ENCODE data around the gene TOR3A.
"Not testable (repeated sequence)": the region's sequence is repeated elsewhere in the genome, so short reads cannot be mapped to it uniquely, and the experiment has no call there.

TOR3A gene

DNA sequence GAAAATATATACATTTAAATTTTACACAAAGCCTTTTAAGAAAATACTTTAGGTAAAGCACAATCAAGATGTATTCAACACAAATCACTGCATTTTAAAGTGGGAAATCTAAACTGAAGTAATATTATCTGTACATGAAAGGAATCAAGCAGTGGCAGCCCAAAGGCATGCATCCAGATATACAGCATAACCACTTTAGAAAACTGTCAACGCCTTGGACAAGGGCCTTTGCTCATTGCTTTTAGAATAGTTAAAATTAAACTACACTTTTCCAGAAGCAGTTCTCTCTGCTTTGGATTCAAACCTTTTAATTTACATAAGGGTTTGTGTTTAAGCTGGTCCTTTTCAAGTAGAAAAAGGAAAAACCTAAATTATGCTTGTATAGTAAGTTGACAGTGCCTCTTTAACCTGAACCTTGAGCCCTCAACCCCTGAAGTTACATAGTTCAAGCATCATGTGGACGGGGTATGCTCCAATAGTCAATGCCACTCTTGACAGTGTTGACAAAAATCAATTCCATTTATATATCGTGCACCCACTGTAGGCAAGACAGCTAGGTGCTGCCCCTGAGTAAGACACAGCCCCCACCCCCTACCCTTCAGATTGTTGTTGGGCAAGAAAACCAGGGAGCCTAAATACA lies 22.9 kb downstream of the TOR3A start:
- in situ Hi-C loops (cut with MboI; ENCODE audit: low sequenced_read_pairs), result no loop called here

DNA sequence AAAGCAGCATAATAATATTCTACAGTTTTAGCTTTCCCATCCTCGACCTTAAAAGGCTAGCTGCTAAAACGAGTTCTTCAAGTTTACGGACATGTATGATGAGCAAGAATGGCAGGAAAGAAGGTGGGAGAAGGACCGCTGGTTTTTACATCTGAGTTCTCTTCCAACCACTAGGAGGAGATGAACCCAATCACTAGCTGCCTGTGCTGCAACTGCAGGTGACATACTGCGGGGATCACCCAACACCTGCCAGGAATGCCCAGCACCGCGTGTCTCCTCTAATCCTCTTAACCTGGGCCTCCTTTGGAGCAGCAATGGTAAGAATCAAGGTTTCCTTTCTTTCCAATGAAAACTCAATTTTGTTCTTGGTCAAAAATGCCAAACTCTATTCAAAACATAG lies 23.5 kb downstream of the TOR3A start:
- in situ Hi-C loops (cut with MboI; ENCODE audit: low sequenced_read_pairs), result no loop called here

DNA sequence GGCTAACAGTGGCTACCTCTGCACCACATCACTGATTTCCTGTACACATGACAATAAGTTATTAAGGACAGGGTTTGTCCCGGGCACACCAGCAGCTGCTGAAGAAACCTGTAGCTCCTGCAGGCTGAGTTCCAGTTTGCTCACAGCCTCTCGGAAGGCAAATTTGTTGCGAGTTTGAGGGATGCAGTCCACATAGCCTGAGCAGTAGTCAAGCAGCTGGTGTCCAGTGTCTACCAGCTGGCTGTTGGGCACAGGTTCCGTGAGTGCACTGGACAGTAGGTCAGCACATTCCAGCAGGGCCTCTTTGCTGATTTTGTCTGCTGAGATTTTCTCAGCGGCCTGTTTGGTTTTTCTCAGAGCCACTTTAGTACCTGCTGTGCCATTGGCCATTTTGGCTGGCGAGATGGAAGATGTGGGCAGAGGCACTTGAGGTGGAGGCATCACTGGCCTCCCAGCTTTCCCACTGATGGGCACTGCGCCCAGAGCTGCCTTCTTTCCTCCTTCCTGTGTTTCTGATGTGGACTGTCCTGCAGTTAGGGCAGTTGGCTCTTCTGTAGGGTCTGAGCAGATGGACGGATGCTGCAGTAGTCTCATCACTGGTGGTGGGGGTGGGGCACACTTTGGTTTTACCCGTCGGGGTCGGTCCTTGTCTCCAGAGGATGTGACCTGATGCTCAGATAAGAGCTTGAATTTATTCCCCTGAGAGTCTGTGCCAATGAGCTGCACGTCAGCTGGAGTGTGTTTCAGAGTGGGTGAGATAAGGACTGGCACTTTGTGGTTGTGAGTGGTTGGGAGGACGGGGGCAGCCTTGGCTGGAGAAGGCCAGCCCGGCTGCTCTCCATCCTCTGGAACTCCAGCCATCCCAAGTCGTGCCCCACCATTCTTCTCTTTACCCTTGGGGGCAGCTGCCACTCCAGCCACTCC lies 26.1 kb downstream of the TOR3A start:
- in situ Hi-C loops (cut with MboI; ENCODE audit: low sequenced_read_pairs), result no loop called here

DNA sequence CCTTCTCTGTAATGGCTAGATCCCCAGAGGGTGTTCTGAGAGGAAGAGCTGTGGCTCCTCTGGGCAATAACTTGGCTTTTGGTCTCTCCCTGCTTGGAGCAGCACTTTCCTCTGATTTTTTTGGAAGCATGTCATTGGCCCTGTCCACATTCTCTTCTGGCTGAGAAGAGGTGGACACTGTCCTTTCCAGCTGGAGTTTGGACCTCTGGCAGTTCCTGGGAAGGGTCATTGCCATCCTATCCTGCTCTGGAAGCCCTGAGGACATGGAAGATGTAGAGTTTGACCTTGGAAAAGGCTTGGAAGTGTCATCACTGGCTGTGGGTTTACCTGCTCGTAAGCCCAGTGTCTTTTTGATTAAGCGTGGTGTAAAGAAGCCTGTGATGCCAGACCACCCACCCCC lies 26.8 kb downstream of the TOR3A start:
- in situ Hi-C loops (cut with MboI; ENCODE audit: low sequenced_read_pairs), result no loop called here

DNA sequence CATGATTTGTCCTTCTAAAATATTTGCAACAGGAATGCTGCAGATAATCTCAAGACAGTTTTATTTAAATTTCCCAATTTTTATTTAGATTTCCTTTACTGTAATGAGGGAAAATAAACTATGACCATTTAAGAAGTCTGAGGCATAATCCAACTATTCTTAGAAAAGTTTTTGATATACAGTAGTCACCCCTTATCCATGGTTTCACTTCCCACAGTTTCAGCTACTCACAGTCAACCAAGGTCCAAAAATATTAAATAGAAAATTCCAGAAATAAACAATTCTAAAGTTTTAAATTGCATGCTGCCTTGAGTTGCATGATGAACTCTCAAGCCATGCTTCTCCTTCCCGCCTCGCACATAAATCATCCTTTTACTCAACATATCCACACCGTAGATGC lies 33.3 kb downstream of the TOR3A start:
- in situ Hi-C loops (cut with MboI; ENCODE audit: low sequenced_read_pairs), result no loop called here

DNA sequence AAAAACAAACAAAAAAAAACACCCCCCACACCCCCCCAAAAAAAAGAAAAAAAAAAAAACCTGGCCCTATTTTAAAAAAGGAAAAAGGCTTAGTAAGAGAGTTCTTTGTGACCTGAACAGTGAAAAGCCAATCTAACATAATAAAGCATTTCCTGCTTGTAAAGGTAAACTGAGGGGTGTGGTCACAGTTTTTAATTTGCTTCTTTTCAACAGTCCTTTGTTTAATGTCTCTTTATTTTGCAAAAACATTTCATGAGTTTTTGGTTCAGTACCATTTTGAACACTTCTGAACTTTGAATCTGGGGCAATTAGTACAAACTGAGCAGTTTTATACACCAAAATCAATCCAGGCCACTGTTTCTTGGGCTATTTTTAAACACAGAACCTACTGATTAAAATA lies 37.6 kb downstream of the TOR3A start:
- in situ Hi-C loops (cut with MboI; ENCODE audit: low sequenced_read_pairs), result no loop called here

DNA sequence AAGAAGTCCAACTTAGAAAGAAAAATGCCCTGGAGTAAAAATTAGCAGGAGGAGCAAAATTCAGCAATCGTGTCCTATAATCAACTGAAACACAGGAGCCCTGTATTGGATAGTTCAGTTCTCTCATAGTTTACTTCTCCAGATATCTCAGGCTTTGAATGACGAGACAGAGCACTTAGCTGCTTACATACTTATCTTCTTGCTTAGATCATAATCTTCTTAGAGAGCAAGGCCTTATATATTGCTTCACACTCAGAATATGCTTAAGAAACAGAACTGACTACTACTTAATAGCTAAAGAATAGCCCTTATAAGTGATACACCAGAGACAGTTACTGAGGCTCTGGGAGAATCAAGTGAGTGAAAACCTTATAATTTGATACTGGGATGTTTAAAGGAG lies 38.9 kb downstream of the TOR3A start:
- in situ Hi-C loops (cut with MboI; ENCODE audit: low sequenced_read_pairs), result no loop called here

DNA sequence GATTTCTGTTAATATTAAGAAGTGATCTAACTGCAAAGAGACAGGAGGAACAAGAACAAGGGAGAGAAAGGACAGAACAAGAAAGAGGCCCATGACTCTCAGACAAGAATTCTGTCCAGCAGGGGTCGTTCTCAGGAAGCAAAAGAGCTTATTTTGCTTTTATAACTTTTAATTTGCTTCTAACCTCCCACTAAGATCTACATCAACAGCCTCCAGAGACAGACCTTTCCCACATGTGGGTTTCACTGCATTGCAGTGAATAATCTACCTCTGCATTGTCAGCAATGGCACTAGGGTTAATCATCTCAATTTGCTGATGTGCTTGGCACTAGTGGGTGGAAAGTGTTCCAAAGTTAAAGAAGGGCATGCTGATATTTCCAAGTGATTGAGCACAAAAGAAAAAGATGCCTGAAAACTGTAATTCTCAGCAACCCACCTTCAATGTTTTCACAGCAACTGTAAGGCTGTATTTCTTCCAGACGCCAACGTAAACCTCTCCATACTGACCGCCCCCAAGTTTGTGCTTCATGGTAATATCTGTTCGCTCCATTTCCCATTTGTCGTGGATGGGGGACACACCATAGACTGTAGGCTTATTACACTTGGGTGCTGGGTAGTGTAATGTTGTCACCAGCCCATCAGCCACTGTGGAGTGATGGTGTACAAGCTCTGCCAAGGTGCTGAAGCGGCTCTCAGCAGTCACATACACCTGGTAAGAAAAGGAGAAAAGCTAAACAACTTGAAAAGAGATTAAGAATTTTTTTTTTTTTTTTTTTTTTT lies 39.5 kb downstream of the TOR3A start:
- in situ Hi-C loops (cut with MboI; ENCODE audit: low sequenced_read_pairs), result no loop called here

DNA sequence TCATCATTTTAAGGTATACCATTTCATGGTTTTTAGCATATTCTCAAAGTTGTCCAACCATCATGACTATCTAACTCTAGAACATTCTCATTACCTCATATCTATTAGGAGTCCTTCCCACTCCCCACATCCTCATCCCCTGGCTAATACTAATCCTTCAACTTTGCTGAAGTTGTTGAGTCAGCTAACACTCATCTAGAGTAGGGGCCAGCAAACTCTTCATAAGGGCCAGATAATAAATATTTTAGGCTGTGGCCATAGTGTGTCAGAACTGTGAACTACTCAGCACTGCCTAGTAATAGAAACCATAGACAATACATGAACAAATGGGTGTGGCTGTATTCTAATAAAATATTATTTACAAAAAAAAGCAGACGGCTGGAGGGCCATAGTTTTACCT lies 43.0 kb downstream of the TOR3A start:
- in situ Hi-C loops (cut with MboI; ENCODE audit: low sequenced_read_pairs), result no loop called here

DNA sequence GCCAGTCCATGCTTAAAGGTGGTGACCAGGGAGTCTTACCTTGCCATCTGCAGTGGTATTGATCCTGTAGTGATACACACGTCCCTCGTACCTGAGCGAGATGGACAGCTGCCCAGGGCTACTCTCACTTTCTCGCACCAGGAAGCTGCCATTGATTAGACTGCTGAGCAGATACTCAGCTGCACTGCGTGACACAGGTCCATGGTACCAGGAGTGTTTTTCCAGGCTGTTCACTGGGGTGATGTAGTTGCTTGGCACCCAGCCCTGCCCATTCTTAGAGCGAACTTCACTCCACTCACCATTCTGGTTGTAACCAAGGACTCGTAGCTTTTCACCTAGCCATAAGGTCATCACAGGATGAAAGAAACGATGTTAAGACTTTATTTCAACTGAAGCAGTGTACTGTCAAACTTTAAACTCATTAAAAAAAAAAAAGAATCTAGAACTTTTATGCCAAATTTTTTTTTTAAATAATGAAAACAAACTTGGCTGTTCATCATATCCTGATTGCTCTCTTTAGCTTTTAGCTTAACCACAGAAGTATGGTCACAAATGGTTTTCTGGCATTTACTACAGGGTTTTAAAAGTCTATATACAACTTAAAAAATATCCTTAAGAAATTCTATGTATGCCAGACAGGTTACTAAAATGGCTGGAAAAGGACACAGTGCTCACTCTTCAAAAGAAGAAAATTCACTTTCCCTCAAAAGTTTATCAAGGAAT lies 44.6 kb downstream of the TOR3A start:
- in situ Hi-C loops (cut with MboI; ENCODE audit: low sequenced_read_pairs), result no loop called here

DNA sequence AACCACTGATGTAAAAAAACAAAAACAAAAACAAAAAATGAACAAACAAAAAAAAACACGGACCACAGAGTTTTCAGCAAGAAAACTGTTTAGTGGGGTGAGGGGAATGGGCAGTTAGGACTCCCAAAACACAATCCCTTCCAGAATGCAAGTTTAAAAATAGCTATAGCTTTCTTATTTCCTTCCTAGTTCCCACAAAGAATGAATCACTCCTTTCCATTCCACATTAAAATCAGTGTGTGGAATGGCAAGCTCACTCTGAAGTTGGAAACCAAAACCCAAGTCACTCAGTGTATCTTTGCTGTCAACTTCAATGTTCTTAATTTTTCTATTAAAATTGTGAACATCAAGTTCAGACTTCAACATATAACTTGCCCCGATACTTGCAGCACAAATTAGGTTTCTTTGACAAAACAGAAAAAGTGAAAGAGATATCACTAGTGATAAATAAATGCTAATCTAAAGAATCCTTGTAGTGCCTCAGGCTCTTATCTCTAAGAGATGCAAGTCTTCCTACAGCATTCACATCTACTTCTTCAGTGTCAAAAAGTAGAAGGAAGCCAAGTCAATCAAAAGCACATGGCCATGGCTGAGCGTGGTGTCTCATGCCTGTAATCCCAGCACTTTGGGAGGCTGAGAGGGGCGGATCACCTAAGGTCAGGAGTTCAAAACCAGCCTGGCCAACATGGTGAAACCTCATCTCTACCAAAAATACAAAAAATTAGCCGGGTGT lies 45.5 kb downstream of the TOR3A start:
- in situ Hi-C loops (cut with MboI; ENCODE audit: low sequenced_read_pairs), result no loop called here

DNA sequence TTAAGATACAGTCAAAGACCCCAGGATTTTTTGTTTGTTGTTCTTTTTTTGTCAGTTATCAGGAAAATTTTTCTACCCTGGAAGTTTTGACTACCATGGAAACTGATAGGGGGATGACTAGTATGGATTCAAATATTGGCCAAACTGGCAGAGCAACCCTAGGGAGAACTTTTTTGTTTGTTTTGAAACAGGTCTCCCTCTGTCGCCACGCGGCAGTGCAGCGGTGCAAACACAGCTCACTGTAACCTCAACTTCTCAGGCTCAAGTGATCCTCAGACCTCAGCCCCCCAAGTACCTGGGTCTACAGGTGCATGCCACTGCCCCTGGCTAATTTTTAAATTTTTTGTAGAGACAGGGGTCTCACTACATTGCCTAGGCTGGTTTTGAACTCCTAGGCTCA lies 46.6 kb downstream of the TOR3A start:
- in situ Hi-C loops (cut with MboI; ENCODE audit: low sequenced_read_pairs), result no loop called here

DNA sequence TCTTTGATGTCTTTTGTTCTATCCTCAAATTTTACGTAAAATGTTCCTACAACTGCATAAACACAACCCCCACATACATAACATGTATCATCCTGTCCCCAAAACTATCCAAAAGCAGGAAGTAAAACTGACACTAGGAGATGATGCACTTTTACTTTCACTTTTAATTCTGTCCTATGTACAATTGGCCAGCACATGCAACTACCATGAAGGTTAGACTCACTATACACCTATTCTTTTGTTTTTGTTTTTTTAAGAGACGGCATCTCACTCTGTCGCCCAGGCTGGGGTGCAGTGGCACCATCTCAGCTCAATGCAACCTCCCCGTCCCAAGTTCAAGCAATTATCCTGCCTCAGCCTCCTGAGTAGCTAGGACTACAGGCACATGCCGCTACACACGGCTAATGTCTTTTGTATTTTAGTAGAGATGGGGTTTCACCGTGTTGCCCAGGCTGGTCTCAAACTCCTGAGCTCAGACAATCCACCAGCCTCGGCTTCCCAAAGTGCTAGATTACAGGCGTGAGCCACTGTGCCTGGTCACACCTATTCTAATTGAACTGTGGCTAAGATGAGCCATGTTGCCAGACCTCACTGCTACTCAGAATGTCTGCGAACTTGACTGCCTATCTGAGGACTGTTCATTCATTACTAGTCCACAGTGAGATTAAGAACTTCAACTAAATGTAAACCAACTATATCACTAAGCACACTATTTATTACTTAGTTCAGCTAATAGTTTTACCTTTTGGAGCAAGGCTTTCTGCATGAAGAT lies 48.0 kb downstream of the TOR3A start:
- in situ Hi-C loops (cut with MboI; ENCODE audit: low sequenced_read_pairs), result no loop called here

DNA sequence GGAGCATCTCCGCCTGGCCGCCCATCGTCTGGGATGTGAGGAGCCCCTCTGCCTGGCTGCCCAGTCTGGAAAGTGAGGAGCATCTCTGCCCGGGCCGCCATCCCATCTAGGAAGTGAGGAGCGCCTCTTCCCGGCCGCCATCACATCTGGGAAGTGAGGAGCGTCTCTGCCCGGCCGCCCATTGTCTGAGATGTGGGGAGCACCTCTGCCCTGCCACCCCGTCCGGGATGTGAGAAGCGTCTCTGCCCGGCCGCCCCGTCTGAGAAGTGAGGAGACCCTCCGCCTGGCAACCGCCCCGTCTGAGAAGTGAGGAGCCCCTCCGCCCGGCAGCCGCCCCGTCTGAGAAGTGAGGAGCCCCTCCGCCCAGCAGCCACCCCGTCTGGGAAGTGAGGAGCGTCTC lies 53.3 kb downstream of the TOR3A start:
- in situ Hi-C loops (cut with MboI; ENCODE audit: low sequenced_read_pairs), result not testable (repeated sequence)

DNA sequence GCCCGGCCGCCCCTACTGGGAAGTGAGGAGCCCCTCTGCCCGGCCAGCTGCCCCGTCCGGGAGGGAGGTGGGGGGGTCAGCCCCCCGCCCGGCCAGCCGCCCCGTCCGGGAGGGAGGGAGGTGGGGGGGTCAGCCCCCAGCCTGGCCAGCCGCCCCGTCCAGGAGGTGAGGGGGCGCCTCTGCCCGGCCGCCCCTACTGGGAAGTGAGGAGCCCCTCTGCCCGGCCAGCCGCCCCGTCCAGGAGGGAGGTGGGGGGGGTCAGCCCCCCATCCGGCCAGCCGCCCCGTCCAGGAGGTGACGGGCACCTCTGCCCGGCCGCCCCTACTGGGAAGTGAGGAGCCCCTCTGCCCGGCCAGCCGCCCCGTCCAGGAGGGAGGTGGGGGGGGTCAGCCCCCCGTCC lies 53.8 kb downstream of the TOR3A start:
- in situ Hi-C loops (cut with MboI; ENCODE audit: low sequenced_read_pairs), result not testable (repeated sequence)

DNA sequence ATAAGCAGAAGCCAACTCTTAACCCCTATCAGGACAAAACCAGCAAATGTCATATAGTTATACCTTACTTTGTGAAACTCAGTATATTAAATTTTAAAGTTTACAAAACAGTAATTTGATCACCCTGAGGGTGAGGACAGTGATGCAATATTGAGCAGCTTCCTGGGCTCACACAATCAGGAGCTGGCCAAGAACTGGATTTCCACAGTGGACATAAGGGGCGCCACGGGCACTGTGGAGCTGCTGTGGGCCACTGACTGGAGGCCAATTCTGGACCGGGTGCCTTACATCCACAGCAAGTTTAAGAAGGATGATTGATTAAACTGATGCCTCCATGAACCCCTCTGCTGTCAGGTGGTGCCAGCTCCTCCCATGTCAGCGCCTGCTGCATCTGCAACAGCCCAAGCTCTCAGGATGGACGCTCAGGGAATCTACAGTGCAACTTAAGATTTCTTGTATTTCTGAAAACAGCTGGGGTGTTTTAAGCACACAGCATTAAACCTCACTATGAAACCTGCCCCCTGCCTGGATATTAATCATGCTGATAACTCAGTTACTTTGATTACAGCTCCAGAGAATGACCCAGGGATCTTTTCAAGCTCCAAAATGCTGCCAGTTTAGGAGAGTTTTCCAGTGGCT lies 55.9 kb downstream of the TOR3A start:
- in situ Hi-C loops (cut with MboI; ENCODE audit: low sequenced_read_pairs), result no loop called here

DNA sequence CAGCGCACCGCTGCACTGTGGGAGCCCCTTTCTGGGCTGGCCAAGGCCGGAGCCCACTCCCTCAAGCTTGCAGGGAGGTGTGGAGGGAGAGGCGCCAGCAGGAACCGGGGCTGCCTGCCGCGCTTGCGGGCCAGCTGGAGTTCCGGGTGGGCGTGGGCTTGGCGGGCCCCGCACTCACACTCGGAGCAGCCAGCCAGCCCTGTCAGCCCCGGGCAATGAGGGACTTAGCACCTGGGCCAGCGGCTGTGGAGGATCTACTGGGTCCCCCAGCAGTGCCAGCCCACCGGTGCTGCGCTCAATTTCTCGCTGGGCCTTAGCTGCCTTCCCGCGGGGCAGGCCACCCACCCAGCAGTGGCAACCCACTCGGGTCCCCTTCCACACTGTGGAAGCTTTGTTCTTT lies 56.9 kb downstream of the TOR3A start:
- in situ Hi-C loops (cut with MboI; ENCODE audit: low sequenced_read_pairs), result not testable (repeated sequence)

DNA sequence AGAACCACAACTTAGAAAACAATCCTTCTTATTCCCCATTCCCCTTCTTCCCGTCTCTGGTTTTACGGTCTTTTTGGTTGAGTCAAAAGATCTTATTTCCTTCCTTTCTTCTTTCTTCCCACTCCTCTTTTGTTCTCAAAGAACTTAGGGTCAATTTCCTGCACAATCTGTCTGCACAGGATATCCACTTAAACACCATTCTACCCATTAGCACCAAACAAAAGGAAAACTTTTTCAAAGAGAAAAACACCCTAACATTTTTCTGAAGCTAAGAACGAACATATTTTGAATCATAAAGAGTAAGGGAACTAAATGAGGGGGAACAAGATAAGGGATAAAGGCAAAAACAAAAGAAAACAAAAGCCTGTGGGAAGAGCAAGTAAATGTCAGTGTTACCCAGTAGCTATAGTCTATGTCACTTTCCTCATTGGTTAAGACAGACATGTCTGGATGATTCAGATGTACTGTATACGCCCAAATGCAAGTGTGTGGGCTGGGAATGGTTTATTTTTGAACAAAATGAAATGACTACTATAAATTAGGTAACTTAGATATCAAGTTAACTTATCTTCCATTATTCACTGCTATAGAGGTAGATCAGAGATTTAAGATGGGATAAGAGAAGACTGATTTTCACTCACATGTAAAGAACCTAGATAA lies 59.9 kb downstream of the TOR3A start:
- in situ Hi-C loops (cut with MboI; ENCODE audit: low sequenced_read_pairs), result no loop called here

DNA sequence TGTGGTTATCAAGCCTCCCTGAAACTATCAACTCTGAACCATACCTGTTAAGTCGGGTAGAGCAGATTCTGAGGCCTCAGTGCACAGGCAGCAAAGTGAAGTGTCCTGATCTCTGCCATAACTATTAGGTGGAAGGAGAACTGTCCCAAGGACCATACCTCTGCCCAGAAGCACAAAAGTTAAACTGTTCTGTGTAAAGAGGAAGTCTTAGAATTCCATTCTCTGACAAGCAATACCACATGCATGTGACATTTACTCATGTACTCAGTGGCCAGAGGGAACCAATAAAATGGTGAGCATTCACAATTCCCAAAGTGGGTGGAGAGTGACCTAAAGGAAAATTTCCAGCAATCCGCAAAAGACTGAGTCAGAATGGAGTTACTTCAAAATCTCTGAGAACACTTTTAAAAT lies 61.0 kb downstream of the TOR3A start:
- in situ Hi-C loops (cut with MboI; ENCODE audit: low sequenced_read_pairs), result no loop called here

Data from hTERT RPE-1 (cell line).